ENCODE results near the gene RMC1.

- TF ChIP-seq CTCF (IDR thresholded peaks at IDR 0.05) (peak; percentile 42 to 67 (median 55)), POLR2A (IDR thresholded peaks at IDR 0.05) (no peak)
Observed at GRCh38 chr18:23498877-23499276, 4.4 kb upstream of the RMC1 start.

Measured in breast epithelium (tissue), 3 donors.